Measurements from ENCODE around the gene SLC13A3. TPM values are rescaled to one million over a fixed set of nuclear protein-coding genes. Genes with fewer than 3 reads are reported as not detected.

The SLC13A3 gene
- total and polyA plus RNA-seq, 2 donors (not counting 3 experiments of a cell fraction or from before 2014, with no cell fraction given) = 0.11 to 0.40 TPM

- BruUV-seq (replicated peaks) = no TSS peak
- dilution Hi-C loops (cut with MboI; ENCODE audit: extremely low pct_ligation_motif_present, low sequenced_read_pairs) (no loop called here), intact Hi-C loops (cut with micrococcal nuclease) (no loop called here)
- Histone ChIP-seq H3K27me3 (ENCODE audit: control insufficient read depth in 2 of 2, insufficient read depth in 2 of 2, low read length in 2 of 2) (no peaks in the 10 kb centered on the region), H3K79me2 (ENCODE audit: control insufficient read depth, insufficient read depth, low read length) (no peaks in the 10 kb centered on the region), H3K27ac (ENCODE audit: insufficient read depth, low read depth, low read length) (no peak overlapping the region), H4K20me1 (replicated peaks; ENCODE audit: control insufficient read depth, extremely low read depth, insufficient read depth, low read length) (no peaks in the 10 kb centered on the region), H3K36me3 (ENCODE audit: control insufficient read depth in 2 of 2, extremely low read depth in 1 of 2, insufficient read depth in 2 of 2, low read length in 2 of 2) (no peaks in the 10 kb centered on the region), H3K4me2 (ENCODE audit: insufficient read depth, low read length) (no peak overlapping the region), H3K9me1 (replicated peaks; ENCODE audit: control insufficient read depth, extremely low read depth, insufficient read depth, low read length) (no peaks in the 10 kb centered on the region), H3K9me3 (replicated peaks; ENCODE audit: control insufficient read depth, insufficient read depth, low read length) (no peaks in the 10 kb centered on the region), H3K4me1 (ENCODE audit: control insufficient read depth, extremely low read depth, insufficient read depth, low read length) (no peaks in the 10 kb centered on the region), H3K9ac (replicated peaks; ENCODE audit: extremely low read depth, insufficient read depth, low read length) (no peak overlapping the region), H3K4me3 (replicated peaks in 1 of 3; ENCODE audit: insufficient read depth in 1 of 3, low read depth in 1 of 3, low read length in 3 of 3) (no peak overlapping the region), H2AFZ (ENCODE audit: low read depth, low read length) (no peak overlapping the region)
- no peak for FAIRE-seq
- ChIA-PET POLR2A (no interaction called here), CTCF (no interaction called here)
- DNase-seq (ENCODE audit: low read depth, low spot score) = no peak
- TF ChIP-seq CTCF (IDR thresholded peaks at IDR 0.05; ENCODE audit: extremely low read depth in 1 of 2, insufficient read depth in 1 of 2, low read depth in 1 of 2, low read length in 2 of 2) = no peak
- TF ChIP-seq POLR2AphosphoS5 (IDR thresholded peaks at IDR 0.05; ENCODE audit: insufficient read depth, low read depth, low read length) = no peak
- no peak for TF ChIP-seq MAX (IDR thresholded peaks at IDR 0.05; ENCODE audit: insufficient read depth, insufficient read length)
- TF ChIP-seq POLR2A (IDR thresholded peaks at IDR 0.05; ENCODE audit: low read depth, low read length) = no peak
- no peak for TF ChIP-seq FOS (IDR thresholded peaks at IDR 0.05; ENCODE audit: borderline replicate concordance, insufficient read depth, low read length)
- TF ChIP-seq EZH2 (IDR thresholded peaks at IDR 0.05; ENCODE audit: borderline replicate concordance, low read depth, low read length, severe bottlenecking) = no peak
- no peak for TF ChIP-seq MYC (IDR thresholded peaks at IDR 0.05; ENCODE audit: low read depth, low read length)
- TF ChIP-seq GATA2 (IDR thresholded peaks at IDR 0.05; ENCODE audit: insufficient read depth, insufficient read length, low read depth, low read length) = no peak
- TF ChIP-seq JUN (IDR thresholded peaks at IDR 0.05; ENCODE audit: borderline replicate concordance, insufficient read depth, insufficient read length, low read depth) = no peak
These were observed 103.3 kb downstream of the SLC13A3 start for GRCh38 chr20:46547995-46548394.
